Right lobe of liver (tissue), 6 donors: ENCODE measurements around the gene FURIN. TPM values are rescaled to one million over a fixed set of nuclear protein-coding genes. Genes with fewer than 3 reads are reported as not detected.

Experiments
- ATAC-seq, 4 donors: fragments of 200-7000 bp; cut with Tn5 transposase; one replicate each; pipeline ENCODE4 v1.9.1; 2020; ENCODE audit warnings: mild to moderate bottlenecking in 4 of 4, moderate library complexity in 4 of 4
- DNase-seq, 3 donors: peaks; one replicate each; pipeline ENCODE4 v3.0.0-alpha.2; 2020
- H3K27ac ChIP-seq, 3 donors: fragments of 200-600 bp; one replicate each; pipeline ENCODE4 v1.8.0; 2022
- H3K27me3 ChIP-seq, 2 donors: fragments of 200-600 bp; one replicate each; pipeline ENCODE4 v1.8.0; 2022
- H3K36me3 ChIP-seq, 4 donors: fragments of 200-600 bp; sonication (generic) in 1 of 4; one replicate each; pipeline versions ENCODE4 v1.5.1 to v1.8.0; 2017 to 2022; ENCODE audit warnings: control low read depth in 1 of 4
- H3K4me1 ChIP-seq, 4 donors: fragments of 200-600 bp; sonication (generic) in 1 of 4; one replicate each; pipeline versions ENCODE4 v1.5.1 to v1.8.0; 2017 to 2022; ENCODE audit warnings: control low read depth in 1 of 4
- H3K4me3 ChIP-seq, 3 donors: fragments of 200-600 bp; one replicate each; pipeline ENCODE4 v1.8.0; 2022
- H3K9me3 ChIP-seq, 4 donors: fragments of 200-600 bp; sonication (generic) in 1 of 4; one replicate each; pipeline versions ENCODE4 v1.5.1 to v1.8.0; 2017 to 2022; ENCODE audit warnings: control low read depth in 1 of 4
- POLR2A ChIP-seq: fragments of 450-650 bp; IDR thresholded peaks from one replicate; pipeline ENCODE4 v1.6.1; 2017; ENCODE audit warnings: antibody characterized with exemption, mild to moderate bottlenecking
- WGBS: methylation state at CpG from one replicate; pipeline ENCODE4 v1.1.6; 2018; ENCODE audit warnings: low coverage, low lambda C conversion rate; ENCODE audit not compliant: insufficient coverage; ENCODE audit errors: missing lambda C conversion rate; 5-methylcytosine and 5-hydroxymethylcytosine counted together
- intact Hi-C, 2 donors: fragments of 100-400 bp; cut with DNase I; formaldehyde crosslinking; loops; one replicate each; pipeline versions ENCODE4 v1.11.2 to v1.14.1; 2022
- total RNA-seq, 6 experiments: library from RNA; depleted of rRNA in 2 of 6; stranded (reverse); fragments of >200 nt in 2 of 6; fragmentation: NEBNext Ultra II Directional in 3 of 6; extraction: Animal tissue kit (Norgen Biotek cat#: 25700) in 3 of 6; gene quantifications; one replicate each; pipeline versions ENCODE4 v1.1.0 to v1.2.4, GENCODE V29; 2016 to 2023
- TF ChIP-seq, protein P1 (sequence below), 4 donors: fragments of 200-600 bp in 3 of 4; fragments of 450-650 bp in 1 of 4; IDR thresholded peaks; one replicate each; pipeline versions ENCODE4 v1.5.1 to v1.8.0; 2016 to 2022; ENCODE audit warnings: antibody characterized with exemption in 4 of 4, mild to moderate bottlenecking in 2 of 4
- donor health status: DM: no; HTN: yes; CAD: no.
- donor health status: DM: no; HTN: no; CAD: no.
- donor health status: DM: no; HTN: no; CAD: no.
- donor health status: DM: no; HTN: yes; CAD: no.
- donor health status: DM: no; HTN: yes; CAD: no.

The FURIN gene
- total RNA-seq, 6 experiments from 2014 or later, result 122 to 232 (median 189) TPM

DNA sequence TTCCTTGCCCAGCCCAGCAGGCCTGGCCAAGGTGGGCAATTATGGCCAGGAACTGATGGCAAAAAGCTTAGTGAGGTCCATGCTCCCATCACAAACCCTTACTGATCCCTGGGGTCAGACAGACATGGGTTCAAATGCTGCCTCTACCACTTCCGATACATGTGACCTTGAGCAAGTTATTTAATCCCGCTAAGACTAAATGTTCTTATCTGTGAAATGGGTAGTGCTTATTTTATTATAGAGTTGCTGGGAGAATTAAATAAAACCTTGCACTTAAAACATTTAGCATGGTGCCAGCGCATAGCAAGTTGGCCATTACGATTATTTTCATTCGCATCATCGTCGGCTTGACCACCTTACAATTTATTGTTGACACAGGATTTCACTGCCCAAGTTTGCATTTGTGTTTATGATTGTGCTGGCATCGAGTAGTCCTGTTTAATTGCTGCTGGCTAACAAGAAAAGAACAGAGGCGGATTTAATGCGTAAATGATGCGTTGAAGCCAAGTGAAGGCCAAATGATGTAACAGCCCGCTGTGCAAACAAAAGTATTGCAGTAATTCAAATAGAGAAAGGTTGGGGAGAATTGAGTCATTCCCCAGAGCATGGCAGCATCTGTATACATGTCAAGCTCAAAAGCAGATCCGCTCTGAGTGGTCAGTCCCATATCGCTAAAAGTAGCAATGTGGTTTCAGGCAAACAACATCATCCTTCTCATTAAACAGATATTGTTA lies 7.3 kb upstream of the FURIN start:
- TF ChIP-seq POLR2A, result peak; percentile 40
- TF ChIP-seq, protein P1, sequence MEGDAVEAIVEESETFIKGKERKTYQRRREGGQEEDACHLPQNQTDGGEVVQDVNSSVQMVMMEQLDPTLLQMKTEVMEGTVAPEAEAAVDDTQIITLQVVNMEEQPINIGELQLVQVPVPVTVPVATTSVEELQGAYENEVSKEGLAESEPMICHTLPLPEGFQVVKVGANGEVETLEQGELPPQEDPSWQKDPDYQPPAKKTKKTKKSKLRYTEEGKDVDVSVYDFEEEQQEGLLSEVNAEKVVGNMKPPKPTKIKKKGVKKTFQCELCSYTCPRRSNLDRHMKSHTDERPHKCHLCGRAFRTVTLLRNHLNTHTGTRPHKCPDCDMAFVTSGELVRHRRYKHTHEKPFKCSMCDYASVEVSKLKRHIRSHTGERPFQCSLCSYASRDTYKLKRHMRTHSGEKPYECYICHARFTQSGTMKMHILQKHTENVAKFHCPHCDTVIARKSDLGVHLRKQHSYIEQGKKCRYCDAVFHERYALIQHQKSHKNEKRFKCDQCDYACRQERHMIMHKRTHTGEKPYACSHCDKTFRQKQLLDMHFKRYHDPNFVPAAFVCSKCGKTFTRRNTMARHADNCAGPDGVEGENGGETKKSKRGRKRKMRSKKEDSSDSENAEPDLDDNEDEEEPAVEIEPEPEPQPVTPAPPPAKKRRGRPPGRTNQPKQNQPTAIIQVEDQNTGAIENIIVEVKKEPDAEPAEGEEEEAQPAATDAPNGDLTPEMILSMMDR (IDR thresholded peaks at IDR 0.05), result no peak
- Histone ChIP-seq H3K36me3 (no peaks in the 10 kb centered on the region), H3K27ac (peak overlapping the region; percentile 78 to 94 (median 91)), H3K4me1 (peaks cover 0 to 63% (median 29%) of the 10 kb centered on the region in 4 donors), H3K9me3 (no peaks in the 10 kb centered on the region), H3K4me3 (no peak overlapping the region), H3K27me3 (no peaks in the 10 kb centered on the region)
- intact Hi-C loops, result no loop called here
- WGBS, result 31% methylated on average over 14 of the region's 14 CpGs
- ATAC-seq, result peak; percentile 32 to 57 (median 34)
- peak in 1 of 3 donors; percentile 85 for DNase-seq

DNA sequence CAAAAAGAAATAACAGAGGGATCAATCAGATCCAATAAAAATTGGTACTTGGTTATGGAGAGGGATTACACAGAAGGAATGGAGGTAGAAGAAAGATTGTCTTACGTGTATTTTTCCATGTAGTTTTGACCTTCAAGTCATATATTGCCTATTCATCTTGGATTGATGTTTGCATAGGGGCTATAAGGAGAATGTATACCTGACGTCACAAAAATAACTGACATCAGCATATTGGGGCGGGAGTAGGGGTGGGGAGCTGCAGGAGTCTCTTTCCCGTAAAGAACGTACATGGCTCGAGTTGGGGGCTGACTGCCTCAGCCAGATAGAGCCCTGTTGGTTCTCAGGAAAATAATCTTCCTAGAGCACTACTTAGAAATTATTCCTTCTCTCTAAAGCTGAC lies 5.9 kb upstream of the FURIN start:
- H3K27me3 ChIP-seq, result no peaks in the 10 kb centered on the region
- no peaks in the 10 kb centered on the region for H3K36me3 ChIP-seq
- H3K9me3 ChIP-seq, result no peaks in the 10 kb centered on the region
- DNase-seq (no peak), ATAC-seq (no peak)
- no peak overlapping the region for H3K4me3 ChIP-seq
- TF ChIP-seq POLR2A, result no peak
- TF ChIP-seq, protein P1 (IDR thresholded peaks at IDR 0.05), result no peak
- H3K4me1 ChIP-seq, result peaks cover 0 to 67% (median 29%) of the 10 kb centered on the region in 4 donors
- WGBS, result 79% methylated on average over 6 of the region's 6 CpGs
- intact Hi-C loops, result no loop called here
- peak overlapping the region; percentile 52 to 94 (median 91) for H3K27ac ChIP-seq

DNA sequence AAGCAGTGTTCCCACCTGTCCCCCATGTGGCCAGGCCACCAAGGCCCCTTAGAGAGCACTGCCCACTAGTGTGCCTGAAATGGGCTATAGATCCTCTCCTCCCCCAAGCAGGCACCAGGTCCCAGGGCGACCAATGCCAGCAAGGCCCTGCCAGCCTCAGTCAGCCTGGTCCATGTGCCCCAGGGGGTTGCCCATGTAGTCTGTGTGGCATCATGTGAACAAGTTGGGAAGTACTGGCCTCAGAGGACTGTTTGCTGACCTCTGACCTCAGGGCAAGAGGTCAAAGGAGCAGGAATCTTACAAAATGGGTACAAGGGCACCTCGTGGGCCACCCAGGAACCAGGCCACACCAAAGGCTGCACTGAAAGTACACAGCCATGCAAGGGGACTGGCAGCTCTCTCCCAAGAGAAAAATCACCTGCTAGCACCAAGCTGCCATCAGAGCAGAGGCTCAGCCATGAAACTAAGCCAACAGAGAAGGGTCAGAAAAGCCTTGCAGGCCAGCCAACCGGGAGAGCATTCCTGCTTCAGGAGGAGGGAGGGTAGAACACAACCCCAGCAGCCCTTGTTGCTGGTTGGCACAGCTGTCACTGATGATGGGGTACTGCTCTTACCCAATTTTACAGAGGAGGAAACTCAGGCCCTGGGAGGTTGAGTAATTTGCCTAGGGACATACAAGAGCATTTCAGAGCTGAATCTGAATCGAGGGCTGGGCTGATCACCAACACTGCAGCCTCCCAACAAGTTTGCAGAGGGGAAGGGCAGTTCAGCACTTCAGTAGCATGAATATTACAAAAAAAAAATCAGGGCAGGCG lies 5.2 kb upstream of the FURIN start:
- Histone ChIP-seq H3K36me3 (no peaks in the 10 kb centered on the region), H3K4me1 (peaks cover 0 to 63% (median 29%) of the 10 kb centered on the region in 4 donors), H3K27me3 (no peaks in the 10 kb centered on the region), H3K9me3 (no peaks in the 10 kb centered on the region), H3K27ac (peak overlapping the region; percentile 52 to 94 (median 91)), H3K4me3 (no peak overlapping the region)
- peak; percentile 78 to 94 (median 92) for DNase-seq
- intact Hi-C loops, result no loop called here
- ATAC-seq, result peak; percentile 53 to 74 (median 68)
- WGBS, result 13% methylated on average over 3 of the region's 5 CpGs
- TF ChIP-seq POLR2A, result peak; percentile 57
- TF ChIP-seq, protein P1 (IDR thresholded peaks at IDR 0.05), result no peak

DNA sequence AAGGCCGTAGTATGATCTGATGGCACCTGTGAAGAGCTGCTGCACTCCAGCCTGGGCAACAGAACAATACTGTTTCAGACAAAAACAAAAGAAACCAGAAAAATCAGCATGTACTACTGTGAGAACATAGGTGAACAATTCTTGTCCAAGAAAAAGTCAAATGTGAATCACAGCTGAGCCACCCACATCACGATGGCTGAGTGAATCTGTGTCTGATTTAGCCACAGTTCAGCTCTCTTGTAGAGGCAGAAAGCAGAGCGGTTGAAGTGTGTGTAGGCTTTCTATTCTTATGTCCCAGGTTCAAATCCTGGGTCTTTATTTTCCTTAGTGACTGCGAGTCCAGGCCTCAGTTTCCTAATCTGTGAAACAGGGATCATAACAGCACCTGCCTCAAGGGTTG lies 4.4 kb upstream of the FURIN start:
- WGBS, result 66% methylated on average over 4 of the region's 4 CpGs
- Histone ChIP-seq H3K27me3 (no peaks in the 10 kb centered on the region), H3K36me3 (no peaks in the 10 kb centered on the region), H3K27ac (peak overlapping the region; percentile 52 to 94 (median 91)), H3K4me3 (no peak overlapping the region), H3K4me1 (peaks cover 0 to 58% (median 29%) of the 10 kb centered on the region in 4 donors), H3K9me3 (no peaks in the 10 kb centered on the region)
- intact Hi-C loops, result no loop called here
- DNase-seq, result no peak
- ATAC-seq, result no peak
- TF ChIP-seq POLR2A, result no peak
- TF ChIP-seq, protein P1 (IDR thresholded peaks at IDR 0.05), result no peak
